ENCODE measurements around the gene SERPINI1. TPM values are rescaled to one million over a fixed set of nuclear protein-coding genes. Genes with fewer than 3 reads are reported as not detected.

Gene SERPINI1
- total and polyA plus RNA-seq, 2 of the 8 experiments (the other 6 are each of a cell fraction or from before 2014, with no cell fraction given), result 5.3 to 9.9 TPM

DNA sequence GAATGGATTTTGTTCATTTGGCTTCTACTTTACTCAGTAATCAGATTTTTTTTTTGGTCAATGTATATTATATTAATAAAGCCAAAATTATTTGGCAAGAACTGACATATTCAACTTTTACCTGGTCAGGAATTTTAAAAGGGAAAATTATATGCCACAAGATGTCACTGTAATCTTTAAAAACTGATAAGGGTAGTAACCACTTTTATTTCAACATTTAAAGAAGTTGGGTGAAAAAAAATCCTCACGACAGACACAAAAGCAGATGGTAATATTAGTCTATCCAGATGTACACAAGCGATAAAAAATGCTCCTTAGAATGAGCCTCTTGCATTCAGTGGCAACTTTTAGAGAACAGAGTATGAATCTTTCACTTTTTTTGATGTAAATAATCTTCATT lies 101.9 kb downstream of the SERPINI1 start (continued):
- TF ChIP-seq EP300 (IDR thresholded peaks at IDR 0.05; ENCODE audit: borderline replicate concordance in 1 of 2, low read depth in 2 of 2, low read length in 2 of 2), result no peak

Data from H1 (cell line).